A549 treated with CpdA at 1 μM for 4 hours (cell line): ENCODE data around the gene GSG1L. TPM values are rescaled to one million over a fixed set of nuclear protein-coding genes. Genes with fewer than 3 reads are reported as not detected.

ENCODE experiments used
- total RNA-seq: library from RNA; stranded (reverse); fragments of 200-300 nt; extraction: Qiagen RNA extraction; gene quantifications from 5 replicates; pipeline ENCODE4 v1.2.3, GENCODE V29; 2022; ENCODE audit warnings: low read depth

The GSG1L gene
- not detected in 5 replicates for total RNA-seq

DNA sequence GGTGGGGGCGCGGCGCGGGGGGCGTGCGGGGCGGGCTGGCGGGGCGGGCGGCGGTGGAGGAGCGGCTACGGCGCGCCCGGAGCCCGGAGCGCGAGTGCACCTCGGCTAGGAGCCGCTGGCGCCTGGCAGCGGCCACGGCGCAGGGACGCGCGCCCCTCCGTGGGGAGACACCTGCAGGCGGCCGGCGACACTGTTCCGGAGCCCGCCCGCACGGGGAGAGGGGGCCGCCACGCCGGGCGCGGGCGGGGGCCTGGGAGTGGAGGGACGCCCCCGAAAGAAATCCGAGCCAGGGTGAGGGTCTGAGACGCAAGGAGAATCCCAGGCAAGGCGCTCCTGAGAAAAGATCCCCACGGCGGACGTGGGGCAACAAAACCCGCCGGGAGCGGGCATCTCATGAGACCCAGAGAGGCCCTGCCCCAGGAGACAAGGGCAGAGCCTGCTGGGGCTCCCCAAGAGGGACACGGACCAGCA, at the start of gene GSG1L:
GSG1L (minus strand) TSS at position 124 of the 471 bp plus-strand sequence. CDS start 290 bp downstream, outside the sequence.

Other genes with a start within 250 kb of the GSG1L start
- 81.3 to 109 TPM (median 99.1 TPM) in 5 replicates for gene XPO6, start 148.3 kb upstream of the GSG1L start, total RNA-seq
- gene SBK1, start 228.8 kb upstream of the GSG1L start, total RNA-seq, result 0.22 to 0.38 TPM (median 0.32 TPM) in 5 replicates